ENCODE data around the gene ALOX15B.
A peak's percentile ranks its signal among the peaks of the same experiment; 100 is the strongest.

ALOX15B gene, protein sequence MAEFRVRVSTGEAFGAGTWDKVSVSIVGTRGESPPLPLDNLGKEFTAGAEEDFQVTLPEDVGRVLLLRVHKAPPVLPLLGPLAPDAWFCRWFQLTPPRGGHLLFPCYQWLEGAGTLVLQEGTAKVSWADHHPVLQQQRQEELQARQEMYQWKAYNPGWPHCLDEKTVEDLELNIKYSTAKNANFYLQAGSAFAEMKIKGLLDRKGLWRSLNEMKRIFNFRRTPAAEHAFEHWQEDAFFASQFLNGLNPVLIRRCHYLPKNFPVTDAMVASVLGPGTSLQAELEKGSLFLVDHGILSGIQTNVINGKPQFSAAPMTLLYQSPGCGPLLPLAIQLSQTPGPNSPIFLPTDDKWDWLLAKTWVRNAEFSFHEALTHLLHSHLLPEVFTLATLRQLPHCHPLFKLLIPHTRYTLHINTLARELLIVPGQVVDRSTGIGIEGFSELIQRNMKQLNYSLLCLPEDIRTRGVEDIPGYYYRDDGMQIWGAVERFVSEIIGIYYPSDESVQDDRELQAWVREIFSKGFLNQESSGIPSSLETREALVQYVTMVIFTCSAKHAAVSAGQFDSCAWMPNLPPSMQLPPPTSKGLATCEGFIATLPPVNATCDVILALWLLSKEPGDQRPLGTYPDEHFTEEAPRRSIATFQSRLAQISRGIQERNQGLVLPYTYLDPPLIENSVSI

DNA sequence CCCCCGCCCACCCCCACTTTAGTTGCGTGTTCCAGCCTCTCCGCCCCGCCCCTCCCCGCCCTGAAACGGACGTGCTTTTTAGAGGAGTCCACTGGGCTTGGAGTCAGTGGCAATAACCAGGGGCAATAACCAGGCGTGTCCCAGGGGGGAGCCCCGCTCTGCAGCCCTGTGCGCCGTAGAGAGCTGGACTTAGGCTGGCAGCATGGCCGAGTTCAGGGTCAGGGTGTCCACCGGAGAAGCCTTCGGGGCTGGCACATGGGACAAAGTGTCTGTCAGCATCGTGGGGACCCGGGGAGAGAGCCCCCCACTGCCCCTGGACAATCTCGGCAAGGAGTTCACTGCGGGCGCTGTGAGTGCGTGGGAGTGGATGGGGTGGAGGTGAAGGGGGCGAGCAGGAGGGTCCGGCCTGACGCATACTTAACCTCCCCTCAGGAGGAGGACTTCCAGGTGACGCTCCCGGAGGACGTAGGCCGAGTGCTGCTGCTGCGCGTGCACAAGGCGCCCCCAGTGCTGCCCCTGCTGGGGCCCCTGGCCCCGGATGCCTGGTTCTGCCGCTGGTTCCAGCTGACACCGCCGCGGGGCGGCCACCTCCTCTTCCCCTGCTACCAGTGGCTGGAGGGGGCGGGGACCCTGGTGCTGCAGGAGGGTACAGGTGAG lies at the start of gene ALOX15B:
TSS of gene ALOX15B (plus strand) at position 106 of the 657 bp plus-strand sequence. CDS start at position 203, 97 bp downstream.
- Histone ChIP-seq H3K27me3 (replicated peaks; ENCODE audit: control insufficient read depth, insufficient read depth, low read length) (no peaks in the 10 kb centered on the region; the same call in 1 of the 2 replicates), H3K4me3 (replicated peaks; ENCODE audit: low read depth, low read length) (no peak within 1 kb of the TSS), H3K36me3 (ENCODE audit: control insufficient read depth, insufficient read depth, low read length) (no peaks in the 10 kb centered on the region)
- TF ChIP-seq CTCF (IDR thresholded peaks at IDR 0.05; ENCODE audit: insufficient read depth, low read length, poor library complexity, severe bottlenecking): no peak
- DNase-seq (ENCODE audit: extremely low read depth, insufficient read length): no peak

DNA sequence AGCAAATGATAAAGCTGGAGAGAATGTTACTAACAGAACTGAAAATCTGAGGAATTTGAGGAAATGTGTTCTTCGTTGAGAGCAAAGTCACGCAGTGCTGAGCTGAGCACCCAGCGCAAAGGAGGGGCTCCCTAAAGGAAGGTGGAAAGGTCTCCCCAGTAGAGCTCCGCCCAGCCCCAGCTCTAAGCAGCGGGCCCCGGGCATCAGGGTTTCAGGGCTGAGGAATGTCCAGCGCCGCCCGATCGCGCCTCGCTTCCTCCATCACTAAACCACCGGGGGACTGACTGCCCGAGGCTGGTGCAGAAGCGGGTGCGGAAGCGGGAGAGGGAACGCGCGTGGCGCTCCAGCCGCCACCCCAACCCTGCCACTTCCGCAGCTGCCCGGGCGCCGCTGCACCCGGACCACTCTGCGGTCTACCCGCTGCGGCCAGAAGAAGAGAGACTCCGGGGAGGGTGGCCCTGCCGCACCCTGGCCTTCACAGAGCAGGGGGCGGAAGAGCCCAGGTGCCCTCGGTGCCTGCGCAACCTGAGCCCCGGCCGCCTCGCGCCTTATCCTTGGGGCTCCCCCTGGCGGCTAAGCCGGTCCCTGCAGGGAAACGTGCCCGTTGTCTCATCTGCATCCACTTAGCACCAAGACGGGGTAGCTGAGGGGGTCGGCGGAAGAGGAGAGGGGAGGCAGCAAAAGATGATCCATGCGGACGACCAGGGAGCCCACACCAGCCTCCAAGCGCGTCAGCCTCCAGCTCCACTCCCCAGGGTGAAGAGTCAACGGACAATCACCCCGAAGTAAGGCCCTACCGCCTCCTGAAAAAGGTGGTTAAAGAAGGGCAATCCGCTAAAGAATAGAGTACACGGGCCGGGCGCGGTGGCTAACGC lies 48.8 kb upstream of the ALOX15B start:
- Histone ChIP-seq H3K4me3 (replicated peaks; ENCODE audit: low read depth, low read length) (peak overlapping the region; percentile 55), H3K27me3 (replicated peaks; ENCODE audit: control insufficient read depth, insufficient read depth, low read length) (no peaks in the 10 kb centered on the region), H3K36me3 (ENCODE audit: control insufficient read depth, insufficient read depth, low read length) (no peaks in the 10 kb centered on the region)
- TF ChIP-seq CTCF (IDR thresholded peaks at IDR 0.05; ENCODE audit: insufficient read depth, low read length, poor library complexity, severe bottlenecking): peak; percentile 97
- peak; percentile 88 for DNase-seq (ENCODE audit: extremely low read depth, insufficient read length)

DNA sequence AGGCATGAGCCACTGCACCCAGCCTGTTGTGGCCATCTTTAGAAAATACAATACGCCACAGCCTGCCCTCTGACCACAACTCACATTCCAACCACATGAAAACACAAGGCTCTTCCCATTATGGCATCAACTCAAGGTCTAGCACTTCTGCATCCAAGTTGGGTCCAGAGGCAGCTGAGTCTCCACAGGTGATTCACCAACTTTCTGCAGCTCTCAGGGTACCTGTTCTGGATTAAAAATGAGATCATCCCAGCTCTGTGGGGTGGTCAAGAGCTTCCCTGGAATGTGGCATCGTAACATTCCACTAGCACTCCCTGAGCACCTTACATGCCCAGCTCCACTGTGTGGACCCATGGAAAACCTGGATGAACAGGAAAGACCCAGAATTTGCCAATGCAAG lies 46.3 kb upstream of the ALOX15B start:
- no peak for TF ChIP-seq CTCF (IDR thresholded peaks at IDR 0.05; ENCODE audit: insufficient read depth, low read length, poor library complexity, severe bottlenecking)
- Histone ChIP-seq H3K27me3 (replicated peaks; ENCODE audit: control insufficient read depth, insufficient read depth, low read length) (no peaks in the 10 kb centered on the region), H3K36me3 (ENCODE audit: control insufficient read depth, insufficient read depth, low read length) (no peaks in the 10 kb centered on the region), H3K4me3 (replicated peaks; ENCODE audit: low read depth, low read length) (no peak overlapping the region)
- DNase-seq (ENCODE audit: extremely low read depth, insufficient read length): no peak

GRCh38 chr17:7992924-7993323 lies 45.9 kb upstream of the ALOX15B start:
- no peaks in the 10 kb centered on the region for H3K36me3 ChIP-seq (ENCODE audit: control insufficient read depth, insufficient read depth, low read length)
- DNase-seq (ENCODE audit: extremely low read depth, insufficient read length): no peak
- TF ChIP-seq CTCF (IDR thresholded peaks at IDR 0.05; ENCODE audit: insufficient read depth, low read length, poor library complexity, severe bottlenecking): no peak
- H3K4me3 ChIP-seq (replicated peaks; ENCODE audit: low read depth, low read length): no peak overlapping the region
- H3K27me3 ChIP-seq (replicated peaks; ENCODE audit: control insufficient read depth, insufficient read depth, low read length): no peaks in the 10 kb centered on the region

DNA sequence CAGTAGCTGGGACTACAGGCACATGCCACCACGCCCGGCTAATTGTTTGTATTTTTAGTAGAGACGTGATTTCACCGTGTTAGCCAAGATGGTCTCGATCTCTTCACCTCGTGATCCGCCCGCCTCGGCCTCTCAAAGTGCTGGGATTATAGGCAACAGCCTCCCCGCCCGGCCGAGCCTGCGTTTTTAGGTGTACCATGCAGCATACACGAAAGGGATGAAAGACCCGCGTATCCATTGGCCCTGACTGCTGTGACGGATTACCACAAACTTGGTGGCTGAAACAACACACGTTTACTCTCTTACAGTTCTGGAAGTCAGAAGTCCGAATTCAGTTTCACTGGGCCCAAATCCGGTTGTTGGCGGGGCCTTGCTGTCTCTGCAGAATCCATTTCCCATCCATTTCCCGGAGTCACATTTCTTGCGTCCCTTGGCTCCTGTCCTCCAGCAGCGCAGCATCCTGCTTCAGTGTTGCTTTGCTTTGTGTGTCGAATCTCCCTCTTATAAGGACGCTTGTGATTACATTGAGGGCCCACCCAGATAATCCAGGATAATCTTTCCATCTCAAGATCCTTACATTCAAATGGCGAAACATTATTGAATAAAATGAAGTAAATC lies 44.8 kb upstream of the ALOX15B start:
- Histone ChIP-seq H3K27me3 (replicated peaks; ENCODE audit: control insufficient read depth, insufficient read depth, low read length) (no peaks in the 10 kb centered on the region), H3K36me3 (ENCODE audit: control insufficient read depth, insufficient read depth, low read length) (no peaks in the 10 kb centered on the region), H3K4me3 (replicated peaks; ENCODE audit: low read depth, low read length) (no peak overlapping the region)
- no peak for DNase-seq (ENCODE audit: extremely low read depth, insufficient read length)
- TF ChIP-seq CTCF (IDR thresholded peaks at IDR 0.05; ENCODE audit: insufficient read depth, low read length, poor library complexity, severe bottlenecking): no peak
